Tibial nerve (tissue), 4 donors: Measurements from ENCODE around the gene NRXN3. TPM values are rescaled to one million over a fixed set of nuclear protein-coding genes. Genes with fewer than 3 reads are reported as not detected.

ENCODE experiments used
- DNase-seq, 2 donors: peaks; one replicate each; pipeline ENCODE4 v3.0.0-alpha.2; 2019; ENCODE audit warnings: low spot score in 2 of 2
- H3K27ac ChIP-seq, 4 donors: fragments of 200-600 bp; sonication (generic) in 3 of 4; one replicate each; pipeline ENCODE4 v1.5.1; 2017 to 2019; ENCODE audit warnings: mild to moderate bottlenecking in 1 of 4
- H3K27me3 ChIP-seq, 2 donors: fragments of 200-600 bp; sonication (generic) in 1 of 2; one replicate each; pipeline versions ENCODE4 v1.5.1 to v1.6.0; 2017 to 2019
- H3K36me3 ChIP-seq, 3 donors: fragments of 200-600 bp; sonication (generic); one replicate each; pipeline ENCODE4 v1.5.1; 2018 to 2019
- H3K4me1 ChIP-seq, 4 donors: fragments of 200-600 bp; sonication (generic) in 3 of 4; one replicate each; pipeline ENCODE4 v1.5.1; 2017 to 2019
- H3K4me3 ChIP-seq, 4 donors: fragments of 200-600 bp; sonication (generic) in 3 of 4; one replicate each; pipeline ENCODE4 v1.5.1; 2017 to 2019; ENCODE audit warnings: mild to moderate bottlenecking in 1 of 4, moderate library complexity in 1 of 4
- H3K9me3 ChIP-seq, 4 donors: fragments of 200-600 bp; sonication (generic) in 3 of 4; one replicate each; pipeline ENCODE4 v1.5.1; 2017 to 2019
- CTCF ChIP-seq, 5 experiments: fragments of 200-600 bp in 3 of 5; fragments of 450-650 bp in 2 of 5; sonication (generic) in 3 of 5; IDR thresholded peaks; one replicate each; pipeline ENCODE4 v1.5.1; 2016 to 2019; ENCODE audit warnings: antibody characterized with exemption in 5 of 5, mild to moderate bottlenecking in 3 of 5, moderate library complexity in 2 of 5
- EP300 ChIP-seq, 2 donors: sonication (generic); formaldehyde crosslinking; IDR thresholded peaks; one replicate each; pipeline ENCODE4 v1.6.1; 2017; ENCODE audit warnings: antibody characterized with exemption in 2 of 2, mild to moderate bottlenecking in 1 of 2
- POLR2A ChIP-seq, 2 donors: fragments of 450-650 bp; IDR thresholded peaks; one replicate each; pipeline ENCODE4 v1.6.1; 2017; ENCODE audit warnings: antibody characterized with exemption in 2 of 2, mild to moderate bottlenecking in 2 of 2, moderate library complexity in 2 of 2
- WGBS, 2 donors: methylation state at CpG; one replicate each; pipeline ENCODE4 v1.1.5; 2018; 5-methylcytosine and 5-hydroxymethylcytosine counted together
- total RNA-seq, 4 donors: library from RNA; depleted of rRNA; stranded (reverse); fragments of >200 nt; gene quantifications; one replicate each; pipeline ENCODE4 v1.1.0, GENCODE V29; 2016

Gene NRXN3
- total RNA-seq, 4 donors from 2014 or later = 16.7 to 52.2 (median 19.7) TPM

DNA sequence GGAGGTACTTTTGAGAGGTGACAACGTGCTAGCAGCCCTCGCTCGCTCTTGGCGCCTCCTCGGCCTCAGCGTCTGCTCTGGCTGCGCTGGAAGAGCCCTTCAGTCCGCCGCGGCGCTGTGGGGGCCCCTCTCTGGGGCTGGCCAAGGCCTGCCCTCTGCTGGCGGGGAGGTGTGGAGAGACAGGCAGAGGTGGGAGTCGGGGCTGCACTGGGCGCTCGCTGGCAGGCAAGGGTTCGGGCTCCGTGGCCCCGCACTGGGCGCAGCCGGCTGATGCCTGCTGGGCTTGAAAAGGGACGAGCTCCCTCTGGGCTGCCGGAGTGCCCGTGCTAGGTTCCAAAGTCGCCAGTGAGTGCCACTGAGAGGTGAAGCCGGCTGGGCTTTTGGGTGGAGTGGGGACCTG, 1461.1 kb downstream of the NRXN3 start:
- TF ChIP-seq POLR2A (IDR thresholded peaks at IDR 0.05) = no peak
- no peak for TF ChIP-seq EP300 (IDR thresholded peaks at IDR 0.05)
- no peak overlapping the region for H3K27ac ChIP-seq
- 92 to 97% methylated on average over 25 of the region's 25 CpGs for WGBS, 2 donors
- no peaks in the 10 kb centered on the region for H3K27me3 ChIP-seq
- no peak for DNase-seq
- H3K36me3 ChIP-seq = no peaks in the 10 kb centered on the region
- H3K9me3 ChIP-seq = no peaks in the 10 kb centered on the region
- no peak overlapping the region for H3K4me3 ChIP-seq
- no peaks in the 10 kb centered on the region for H3K4me1 ChIP-seq

- H3K27me3 ChIP-seq = no peaks in the 10 kb centered on the region
- peaks cover 0 to 7% (median 0%) of the 10 kb centered on the region in 4 donors for H3K4me1 ChIP-seq
- no peaks in the 10 kb centered on the region for H3K36me3 ChIP-seq
- 70 to 77% methylated on average over 6 of the region's 6 CpGs for WGBS, 2 donors
- DNase-seq = no peak
- H3K27ac ChIP-seq = no peak overlapping the region
- H3K9me3 ChIP-seq = no peaks in the 10 kb centered on the region
- H3K4me3 ChIP-seq = no peak overlapping the region
- TF ChIP-seq EP300 (IDR thresholded peaks at IDR 0.05) = no peak
- no peak for TF ChIP-seq POLR2A (IDR thresholded peaks at IDR 0.05)
Observed at GRCh38 chr14:79638672-79639266, 1468.6 kb downstream of the NRXN3 start.

- TF ChIP-seq POLR2A (IDR thresholded peaks at IDR 0.05) (no peak), CTCF (IDR thresholded peaks at IDR 0.05) (no peak), EP300 (IDR thresholded peaks at IDR 0.05) (no peak)
- H3K9me3 ChIP-seq = no peaks in the 10 kb centered on the region
- no peak for DNase-seq
- H3K27me3 ChIP-seq = no peaks in the 10 kb centered on the region
- 46 to 61% methylated on average over 3 of the region's 3 CpGs for WGBS, 2 donors
- no peak overlapping the region for H3K4me3 ChIP-seq
- H3K36me3 ChIP-seq = no peaks in the 10 kb centered on the region
- H3K4me1 ChIP-seq = peaks cover 0 to 7% (median 0%) of the 10 kb centered on the region in 4 donors
- H3K27ac ChIP-seq = no peak overlapping the region
Observed at GRCh38 chr14:79639613-79640012, 1469.4 kb downstream of the NRXN3 start.

GRCh38 chr14:79641371-79641770, 1471.2 kb downstream of the NRXN3 start:
- no peaks in the 10 kb centered on the region for H3K36me3 ChIP-seq
- no peaks in the 10 kb centered on the region for H3K9me3 ChIP-seq
- DNase-seq = no peak
- no peak overlapping the region for H3K27ac ChIP-seq
- TF ChIP-seq EP300 (IDR thresholded peaks at IDR 0.05) = no peak
- TF ChIP-seq CTCF (IDR thresholded peaks at IDR 0.05) = no peak
- TF ChIP-seq POLR2A (IDR thresholded peaks at IDR 0.05) = no peak
- H3K4me1 ChIP-seq = peaks cover 0 to 7% (median 0%) of the 10 kb centered on the region in 4 donors
- no peak overlapping the region for H3K4me3 ChIP-seq
- H3K27me3 ChIP-seq = no peaks in the 10 kb centered on the region
- WGBS, 2 donors = 88 to 98% methylated on average over 4 of the region's 4 CpGs

- no peaks in the 10 kb centered on the region for H3K27me3 ChIP-seq
- no peak overlapping the region for H3K27ac ChIP-seq
- no peaks in the 10 kb centered on the region for H3K9me3 ChIP-seq
- peaks cover 0 to 7% (median 0%) of the 10 kb centered on the region in 4 donors for H3K4me1 ChIP-seq
- no peaks in the 10 kb centered on the region for H3K36me3 ChIP-seq
- no peak overlapping the region for H3K4me3 ChIP-seq
- 65 to 71% methylated on average over 1 of the region's 1 CpG for WGBS, 2 donors
- no peak for DNase-seq
- TF ChIP-seq CTCF (IDR thresholded peaks at IDR 0.05) (no peak), EP300 (IDR thresholded peaks at IDR 0.05) (no peak), POLR2A (IDR thresholded peaks at IDR 0.05) (no peak)
Observed at GRCh38 chr14:79643132-79643531, 1473.0 kb downstream of the NRXN3 start.

- no peaks in the 10 kb centered on the region for H3K9me3 ChIP-seq
- H3K36me3 ChIP-seq = no peaks in the 10 kb centered on the region
- no peaks in the 10 kb centered on the region for H3K27me3 ChIP-seq
- no peaks in the 10 kb centered on the region for H3K4me1 ChIP-seq
- no peak for TF ChIP-seq CTCF (IDR thresholded peaks at IDR 0.05)
- TF ChIP-seq POLR2A (IDR thresholded peaks at IDR 0.05) = no peak
- no peak for TF ChIP-seq EP300 (IDR thresholded peaks at IDR 0.05)
- no peak for DNase-seq
- WGBS, 2 donors = 93 to 94% methylated on average over 2 of the region's 2 CpGs
- H3K27ac ChIP-seq = no peak overlapping the region
- H3K4me3 ChIP-seq = no peak overlapping the region
Observed at GRCh38 chr14:79645753-79646362, 1475.7 kb downstream of the NRXN3 start.
